K562 (cell line): Measurements from ENCODE around the gene FOXE1. TPM values are rescaled to one million over a fixed set of nuclear protein-coding genes. Genes with fewer than 3 reads are reported as not detected.
A peak's percentile ranks its signal among the peaks of the same experiment; 100 is the strongest.

Source experiments
- CBX3 ChIP-seq, 2 experiments: IDR thresholded peaks; 1 replicate in 1 of 2; 2 replicates in 1 of 2; pipeline ENCODE4 v1.6.1; 2012; ENCODE audit warnings: inconsistent platforms in 2 of 2, low read length in 2 of 2, borderline replicate concordance in 1 of 2, control low read depth in 1 of 2
- CEBPG ChIP-seq, 3 experiments: fragments of 200-800 bp in 1 of 3; sonication (Bioruptor generic) in 1 of 3; sonication (generic) in 1 of 3; formaldehyde crosslinking in 1 of 3; IDR thresholded peaks in 2 of 3; conservative IDR thresholded peaks in 1 of 3; 2 replicates each; pipeline versions ENCODE4 v1.6.1 to v1.8.0; 2016 to 2022; ENCODE audit warnings: missing compliant biosample characterization in 2 of 3, missing genetic modification characterization in 2 of 3, mild to moderate bottlenecking in 1 of 3, missing genetic modification reagents in 1 of 3
- COPS2 ChIP-seq: fragments of 450-650 bp; conservative IDR thresholded peaks from 2 replicates; pipeline ENCODE4 v1.6.1; 2016; ENCODE audit warnings: mild to moderate bottlenecking, moderate library complexity
- DMBX1 ChIP-seq: fragments of 250-450 bp; sonication (Bioruptor Pico); IDR thresholded peaks from 2 replicates; pipeline ENCODE4 v1.8.0; 2022; ENCODE audit warnings: inconsistent platforms, mild to moderate bottlenecking, moderate library complexity, borderline replicate concordance
- FOXA3 ChIP-seq, 2 experiments: fragments of 450-650 bp in 1 of 2; sonication (generic) in 1 of 2; formaldehyde crosslinking; IDR thresholded peaks in 1 of 2; conservative IDR thresholded peaks in 1 of 2; 2 replicates each; pipeline versions ENCODE4 v1.4.0 to v1.8.0; 2020 to 2022; ENCODE audit warnings: mild to moderate bottlenecking in 2 of 2, missing genetic modification reagents in 1 of 2
- HEY1 ChIP-seq: fragments of 250-450 bp; sonication (Bioruptor Pico); IDR thresholded peaks from 2 replicates; pipeline ENCODE4 v1.5.0; 2020; ENCODE audit warnings: mild to moderate bottlenecking, moderate library complexity, borderline replicate concordance
- HNRNPLL ChIP-seq: fragments of 200-400 bp; formaldehyde crosslinking; IDR thresholded peaks from 2 replicates; pipeline ENCODE4 v1.6.1; 2017; ENCODE audit warnings: low read length, low read depth, mild to moderate bottlenecking; ENCODE audit not compliant: poor library complexity, severe bottlenecking
- MAX ChIP-seq: sonication (generic); formaldehyde crosslinking; IDR thresholded peaks from 2 replicates; pipeline ENCODE4 v1.9.0; 2022; ENCODE audit warnings: mild to moderate bottlenecking, missing genetic modification reagents
- MEF2D ChIP-seq: conservative IDR thresholded peaks from 2 replicates; pipeline ENCODE4 v1.6.1; 2016; ENCODE audit warnings: low read depth, missing genetic modification characterization, missing compliant biosample characterization
- PCBP2 ChIP-seq: fragments of 200-400 bp; formaldehyde crosslinking; IDR thresholded peaks from 2 replicates; pipeline ENCODE4 v1.6.1; 2018; ENCODE audit warnings: low read length, low read depth, mild to moderate bottlenecking, moderate library complexity; ENCODE audit not compliant: poor library complexity, severe bottlenecking
- PKNOX1 ChIP-seq: fragments of 450-650 bp; IDR thresholded peaks from 2 replicates; pipeline ENCODE4 v1.6.1; 2016
- PTRF ChIP-seq: fragments of 450-650 bp; IDR thresholded peaks from 2 replicates; pipeline ENCODE4 v1.6.1; 2016; ENCODE audit warnings: mild to moderate bottlenecking, missing genetic modification characterization, missing compliant biosample characterization
- RNF2 ChIP-seq: sonication (generic); IDR thresholded peaks from 2 replicates; pipeline ENCODE4 v1.6.1; 2016
- SREBF2 ChIP-seq: sonication (generic); formaldehyde crosslinking; IDR thresholded peaks from 2 replicates; pipeline ENCODE4 v1.4.0; 2020; ENCODE audit warnings: mild to moderate bottlenecking, missing genetic modification reagents
- TAF15 ChIP-seq: fragments of 200-400 bp; formaldehyde crosslinking; IDR thresholded peaks from 2 replicates; pipeline ENCODE4 v1.6.1; 2017; ENCODE audit warnings: mild to moderate bottlenecking, low read depth, low read length, moderate library complexity
- TCF7L2 ChIP-seq: fragments of 150-350 bp; IDR thresholded peaks from 2 replicates; pipeline ENCODE4 v1.6.1; 2016; ENCODE audit warnings: low read depth, mild to moderate bottlenecking, low read length, moderate library complexity
- U2AF1 ChIP-seq: fragments of 200-400 bp; formaldehyde crosslinking; optimal IDR thresholded peaks from 2 replicates; pipeline ENCODE3; 2017; ENCODE audit warnings: mild to moderate bottlenecking, low read depth, low read length, moderate library complexity
- XRCC4 ChIP-seq: IDR thresholded peaks from one replicate; pipeline ENCODE4 v1.6.1; 2011; ENCODE audit not compliant: insufficient read depth, insufficient read length; ENCODE audit errors: extremely low read depth
- ZNF165 ChIP-seq: fragments of 250-450 bp; sonication (Bioruptor Pico); IDR thresholded peaks from 2 replicates; pipeline ENCODE4 v1.4.0; 2020; ENCODE audit warnings: borderline replicate concordance
- ZNF174 ChIP-seq: fragments of 250-450 bp; sonication (Bioruptor Pico); IDR thresholded peaks from 2 replicates; pipeline ENCODE4 v1.4.0; 2020; ENCODE audit warnings: mild to moderate bottlenecking
- ZNF518B ChIP-seq: fragments of 250-450 bp; sonication (Bioruptor Pico); IDR thresholded peaks from 2 replicates; pipeline ENCODE4 v1.5.0; 2021; ENCODE audit warnings: mild to moderate bottlenecking, moderate library complexity
- ZNF586 ChIP-seq: fragments of 450-650 bp; formaldehyde crosslinking; conservative IDR thresholded peaks from 2 replicates; pipeline ENCODE4 v1.4.0; 2020; ENCODE audit warnings: mild to moderate bottlenecking, moderate library complexity
- ZNF764 ChIP-seq: fragments of 250-450 bp; sonication (Bioruptor Pico); IDR thresholded peaks from 2 replicates; pipeline ENCODE4 v1.4.0; 2020; ENCODE audit warnings: low read depth, mild to moderate bottlenecking, moderate library complexity
- polyA plus RNA-seq, 8 experiments: library from polyadenylated mRNA; depleted of rRNA in 4 of 8; stranded (reverse) in 5 of 8; unstranded in 3 of 8; fragments of >200 nt; fragmentation: Nextera tagmentation in 2 of 8; fragmentation: Illumina TruSeq in 1 of 8; extraction: Ambion mirVana in 2 of 8; extraction: Trizol in 1 of 8; gene quantifications; 2 replicates each; pipeline versions ENCODE4 v1.2.1 to v1.2.3, GENCODE V29; 2011 to 2014; ENCODE audit warnings: inconsistent platforms in 1 of 8, missing spikeins in 1 of 8
- total RNA-seq, 7 experiments: library from RNA; depleted of rRNA in 6 of 7; stranded (reverse); fragments of >200 nt in 6 of 7; fragmentation: Illumina TruSeq in 2 of 7; extraction: Trizol in 2 of 7; gene quantifications; 2 replicates each; pipeline versions ENCODE4 v1.2.1 to v1.2.3, GENCODE V29; 2011 to 2021; ENCODE audit warnings: low replicate concordance in 1 of 7

FOXE1 gene
- total and polyA plus RNA-seq, 9 of the 15 experiments (the other 6 are each of a cell fraction or from before 2014, with no cell fraction given): not detected

GRCh38 chr9:97895695-97896332 lies 42.8 kb downstream of the FOXE1 start (continued):
- TF ChIP-seq TAF15 (no peak), TCF7L2 (no peak), CBX3 (IDR thresholded peaks at IDR 0.05; ENCODE audit: borderline replicate concordance in 1 of 2, low read length in 2 of 2) (no peak), RNF2 (no peak), U2AF1 (no peak), CEBPG (CRISPR knock-in tag; IDR thresholded peaks at IDR 0.05) (no peak), CEBPG (tag; conservative IDR thresholded peaks at IDR 0.05 in 1 of 2, IDR thresholded peaks at IDR 0.05 in 1 of 2) (no peak), PKNOX1 (0 out of 2 replicates have a peak, but pooled peaks have one; percentile 21), XRCC4 (no peak), PTRF (tag) (no peak), ZNF518B (CRISPR knock-in tag) (no peak), SREBF2 (CRISPR knock-in tag) (no peak), HNRNPLL (no peak), ZNF165 (no peak), MEF2D (no peak), DMBX1 (CRISPR knock-in tag) (no peak), HEY1 (CRISPR knock-in tag) (no peak), ZNF586 (CRISPR knock-in tag) (no peak), PCBP2 (no peak), MAX (no peak), FOXA3 (CRISPR knock-in tag; conservative IDR thresholded peaks at IDR 0.05 in 1 of 2, IDR thresholded peaks at IDR 0.05 in 1 of 2) (0 out of 4 replicates have a peak, but pooled peaks of 1 of the 2 experiments have one; percentile 28), ZNF174 (no peak), ZNF764 (no peak), COPS2 (no peak)
